K562 (cell line): ENCODE measurements around the gene CEP295NL. TPM values are rescaled to one million over a fixed set of nuclear protein-coding genes. Genes with fewer than 3 reads are reported as not detected.

ENCODE experiments used
- ATAC-seq: fragments of 200-7000 bp; cut with Tn5 transposase; 3 replicates; pipeline ENCODE4 v1.9.1; 2020; ENCODE audit warnings: moderate library complexity
- BruUV-seq: library from RNA; stranded (reverse); fragments of 400-500 nt; replicated peaks from 2 replicates; lab custom pipeline; 2021; lab: Mats Ljungman, UMichigan
- CTCF ChIA-PET: fragments of 300-600 bp; formaldehyde crosslinking; extraction: SDS; loops from one replicate; lab custom pipeline; 2021; ENCODE audit warnings: low intra/inter-chr PET ratio; lab: Yijun Ruan, JAX
- POLR2A ChIA-PET: fragments of 300-600, 350-650 bp; sonication (Branson Sonifier 250); formaldehyde crosslinking; extraction: SDS; loops from one replicate; lab custom pipeline; 2021; ENCODE audit warnings: antibody characterized with exemption, inconsistent platforms; lab: Yijun Ruan, JAX
- DNase-seq, 4 experiments: peaks; one replicate each; pipeline versions ENCODE4 v3.0.0 to v3.0.0-alpha.2; 2011 to 2018; ENCODE audit warnings: low spot score in 3 of 4, mixed read lengths in 3 of 4; ENCODE audit errors: extremely low read depth in 1 of 4
- FAIRE-seq: peaks from 2 replicates; lab custom pipeline; 2011; peaks lifted over from hg19 to GRCh38; lab: Jason Lieb, UNC
- H2AFZ ChIP-seq: 2 replicates; pipeline ENCODE4 v1.6.0; 2011; ENCODE audit warnings: low read depth, low read length, control low read depth, inconsistent platforms
- H3K27ac ChIP-seq: fragments of 200-600 bp; 3 replicates; pipeline ENCODE4 v1.8.0; 2011; ENCODE audit warnings: low read depth, mild to moderate bottlenecking, control low read depth, inconsistent platforms, low read length, moderate library complexity, mixed read lengths; ENCODE audit errors: extremely low read depth
- H3K27me3 ChIP-seq, 2 experiments: fragments of 300-600 bp in 1 of 2; 2 replicates in 1 of 2; 3 replicates in 1 of 2; pipeline versions ENCODE4 v1.6.0 to v1.8.0; 2011; ENCODE audit warnings: inconsistent platforms in 2 of 2, low read length in 2 of 2, mild to moderate bottlenecking in 1 of 2, mixed read lengths in 1 of 2, moderate library complexity in 1 of 2; ENCODE audit not compliant: control insufficient read depth in 2 of 2, insufficient read depth in 2 of 2
- H3K36me3 ChIP-seq: fragments of 300-600 bp; 3 replicates; pipeline ENCODE4 v1.8.0; 2011; ENCODE audit warnings: mild to moderate bottlenecking, low read length, inconsistent platforms; ENCODE audit not compliant: control insufficient read depth, insufficient read depth
- H3K4me1 ChIP-seq, 2 experiments: fragments of 200-600 bp in 1 of 2; replicated peaks in 1 of 2; 2 replicates in 1 of 2; 3 replicates in 1 of 2; pipeline versions ENCODE4 v1.5.1 to v1.8.0; 2011; ENCODE audit warnings: inconsistent platforms in 2 of 2, low read length in 2 of 2, mild to moderate bottlenecking in 1 of 2, mixed read lengths in 1 of 2, moderate library complexity in 1 of 2; ENCODE audit not compliant: control insufficient read depth in 2 of 2, insufficient read depth in 2 of 2
- H3K4me2 ChIP-seq: 2 replicates; pipeline ENCODE4 v1.6.1; 2011; ENCODE audit warnings: low read length, control low read depth, inconsistent platforms, mixed read lengths; ENCODE audit not compliant: insufficient read depth
- H3K4me3 ChIP-seq: fragments of 200-600 bp; sonication (generic), shearing (Covaris generic); 2 replicates; pipeline ENCODE4 v1.5.1; 2016; ENCODE audit warnings: control low read depth, inconsistent platforms
- H3K79me2 ChIP-seq: fragments of 200-600 bp; 3 replicates; pipeline ENCODE4 v1.8.0; 2011; ENCODE audit warnings: low read length, inconsistent platforms; ENCODE audit not compliant: control insufficient read depth, insufficient read depth
- H3K9ac ChIP-seq, 2 experiments: 2 replicates each; pipeline versions ENCODE4 v1.6.0 to v1.6.1; 2011; ENCODE audit warnings: low read depth in 2 of 2, low read length in 2 of 2, control low read depth in 1 of 2, inconsistent platforms in 1 of 2, mild to moderate bottlenecking in 1 of 2, mixed read lengths in 1 of 2; ENCODE audit not compliant: insufficient read depth in 1 of 2
- H3K9me1 ChIP-seq: one replicate; pipeline ENCODE4 v1.6.0; 2011; ENCODE audit warnings: inconsistent platforms, mild to moderate bottlenecking, low read length, moderate library complexity; ENCODE audit not compliant: control insufficient read depth, insufficient read depth
- H3K9me3 ChIP-seq: replicated peaks from 2 replicates; pipeline ENCODE4 v1.5.1; 2011; ENCODE audit warnings: low read depth, low read length, inconsistent platforms; ENCODE audit not compliant: control insufficient read depth, insufficient read depth
- H4K20me1 ChIP-seq: replicated peaks from 2 replicates; pipeline ENCODE4 v1.6.1; 2011; ENCODE audit warnings: low read length, inconsistent platforms, mixed read lengths; ENCODE audit not compliant: control insufficient read depth, insufficient read depth
- BHLHE40 ChIP-seq: IDR thresholded peaks from 2 replicates; pipeline ENCODE4 v1.6.1; 2011; ENCODE audit warnings: low read length, improper control_type of control experiment
- CHCHD3 ChIP-seq: fragments of 250-450 bp; sonication (Bioruptor Pico); IDR thresholded peaks from 2 replicates; pipeline ENCODE4 v2.1.2; 2022; ENCODE audit warnings: mild to moderate bottlenecking
- E2F3 ChIP-seq: fragments of 250-450 bp; sonication (Bioruptor Pico); IDR thresholded peaks from 2 replicates; pipeline ENCODE4 v1.4.0; 2020; ENCODE audit warnings: mild to moderate bottlenecking
- ESRRB ChIP-seq: fragments of 250-450 bp; sonication (Bioruptor Pico); IDR thresholded peaks from 2 replicates; pipeline ENCODE4 v1.5.0; 2020; ENCODE audit warnings: mild to moderate bottlenecking, moderate library complexity, borderline replicate concordance
- ETV1 ChIP-seq: fragments of 450-650 bp; conservative IDR thresholded peaks from 2 replicates; pipeline ENCODE4 v1.6.1; 2016; ENCODE audit warnings: missing genetic modification characterization, control low read depth, low read depth, missing compliant biosample characterization
- NRF1 ChIP-seq, 2 experiments: fragments of 450-650 bp; IDR thresholded peaks in 1 of 2; conservative IDR thresholded peaks in 1 of 2; 2 replicates each; pipeline ENCODE4 v1.6.1; 2014; ENCODE audit warnings: mild to moderate bottlenecking in 2 of 2
- POLR2AphosphoS5 ChIP-seq: IDR thresholded peaks from 2 replicates; pipeline ENCODE4 v1.6.1; 2011; ENCODE audit warnings: mild to moderate bottlenecking, low read depth, low read length, moderate library complexity; ENCODE audit not compliant: control insufficient read depth, insufficient read depth
- RBM34 ChIP-seq: fragments of 200-400 bp; formaldehyde crosslinking; IDR thresholded peaks from 2 replicates; pipeline ENCODE4 v1.6.1; 2018; ENCODE audit warnings: low read length, borderline replicate concordance; ENCODE audit not compliant: insufficient read depth
- SIN3A ChIP-seq, 2 experiments: fragments of 150-350 bp in 1 of 2; IDR thresholded peaks; 2 replicates each; pipeline ENCODE4 v1.6.1; 2011 to 2016; ENCODE audit warnings: borderline replicate concordance in 2 of 2, low read depth in 2 of 2, low read length in 2 of 2, mild to moderate bottlenecking in 2 of 2, moderate library complexity in 2 of 2; ENCODE audit not compliant: control insufficient read depth in 1 of 2
- SMARCE1 ChIP-seq: fragments of 450-650 bp; IDR thresholded peaks from 2 replicates; pipeline ENCODE4 v1.7.1; 2016; ENCODE audit warnings: mild to moderate bottlenecking
- TAF7 ChIP-seq: fragments of 450-650 bp; IDR thresholded peaks from 2 replicates; pipeline ENCODE4 v1.6.1; 2016; ENCODE audit warnings: missing genetic modification characterization, missing compliant biosample characterization
- TFAP4 ChIP-seq: sonication (generic); formaldehyde crosslinking; IDR thresholded peaks from 2 replicates; pipeline ENCODE4 v1.8.0; 2022; ENCODE audit warnings: missing genetic modification reagents, mild to moderate bottlenecking, moderate library complexity, borderline replicate concordance
- ZNF766 ChIP-seq: fragments of 200-800 bp; sonication (Bioruptor generic); conservative IDR thresholded peaks from 2 replicates; pipeline ENCODE4 v1.6.1; 2016; ENCODE audit warnings: missing genetic modification characterization, missing compliant biosample characterization
- WGBS: fragments of 100-300 bp; shearing (Covaris generic); methylation state at CpG from one replicate; pipeline ENCODE4 v1.1.6; 2016; ENCODE audit warnings: low coverage, mixed read lengths; ENCODE audit not compliant: insufficient coverage; ENCODE audit errors: missing lambda C conversion rate; 5-methylcytosine and 5-hydroxymethylcytosine counted together
- in situ Hi-C: fragments of 300-500 bp; cut with MboI; formaldehyde crosslinking; loops from 4 replicates; pipeline ENCODE4 v1.15.0; 2018; ENCODE audit warnings: inconsistent platforms, mixed read lengths
- intact Hi-C: fragments of 100-400 bp; cut with micrococcal nuclease; formaldehyde crosslinking; loops from 2 replicates; pipeline ENCODE4 v1.14.2; 2022
- polyA plus RNA-seq, 8 experiments: library from polyadenylated mRNA; depleted of rRNA in 4 of 8; stranded (reverse) in 5 of 8; unstranded in 3 of 8; fragments of >200 nt; fragmentation: Nextera tagmentation in 2 of 8; fragmentation: Illumina TruSeq in 1 of 8; extraction: Ambion mirVana in 2 of 8; extraction: Trizol in 1 of 8; gene quantifications; 2 replicates each; pipeline versions ENCODE4 v1.2.1 to v1.2.3, GENCODE V29; 2011 to 2014; ENCODE audit warnings: inconsistent platforms in 1 of 8, missing spikeins in 1 of 8
- total RNA-seq, 7 experiments: library from RNA; depleted of rRNA in 6 of 7; stranded (reverse); fragments of >200 nt in 6 of 7; fragmentation: Illumina TruSeq in 2 of 7; extraction: Trizol in 2 of 7; gene quantifications; 2 replicates each; pipeline versions ENCODE4 v1.2.1 to v1.2.3, GENCODE V29; 2011 to 2021; ENCODE audit warnings: low replicate concordance in 1 of 7
- TF ChIP-seq, protein P1 (sequence below): sonication (generic); formaldehyde crosslinking; IDR thresholded peaks from 2 replicates; pipeline ENCODE4 v1.9.0; 2022; ENCODE audit warnings: mild to moderate bottlenecking, missing genetic modification reagents

CEP295NL gene
- total and polyA plus RNA-seq, 9 of the 15 experiments (the other 6 are each of a cell fraction or from before 2014, with no cell fraction given) = not detected

DNA sequence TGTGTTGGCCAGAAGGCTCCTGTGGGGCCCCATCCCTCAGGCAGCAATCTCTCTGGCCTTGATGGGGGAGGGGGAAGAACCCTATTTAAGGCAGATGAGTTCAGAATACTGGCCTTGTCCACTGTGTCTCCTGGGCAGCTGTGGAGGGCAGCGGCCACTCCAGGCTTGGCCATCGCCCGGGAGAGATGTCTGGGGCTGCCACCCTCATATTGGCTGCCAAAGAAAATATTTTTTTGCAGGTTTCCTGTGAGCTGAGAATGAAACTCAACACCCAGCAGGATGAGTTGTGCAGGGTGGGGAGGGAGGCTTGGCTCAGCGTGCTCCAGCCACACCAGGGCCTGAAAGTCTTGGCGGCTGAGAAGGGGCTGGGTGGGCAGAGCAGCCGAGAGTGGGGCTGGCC lies 36.6 kb upstream of the CEP295NL start (continued):
- no peak for TF ChIP-seq POLR2AphosphoS5
- TF ChIP-seq BHLHE40 = no peak
- TF ChIP-seq SIN3A (IDR thresholded peaks at IDR 0.05; ENCODE audit: borderline replicate concordance in 2 of 2, control insufficient read depth in 1 of 2, low read depth in 2 of 2, low read length in 2 of 2) = no peak
- TF ChIP-seq CHCHD3 (CRISPR knock-in tag) = no peak

GRCh38 chr17:78937561-78937960 lies 34.6 kb upstream of the CEP295NL start:
- intact Hi-C loops (no loop called here), in situ Hi-C loops (no loop called here)
- Histone ChIP-seq H2AFZ (no peak overlapping the region), H3K4me1 (peaks cover 3 to 16% of the 10 kb centered on the region in 2 experiments; a peak in 3 of 5 replicates), H3K27ac (no peak overlapping the region), H3K36me3 (no peaks in the 10 kb centered on the region), H3K79me2 (no peaks in the 10 kb centered on the region), H3K9me1 (no peaks in the 10 kb centered on the region), H3K27me3 (peaks cover 41 to 70% of the 10 kb centered on the region in 2 experiments; a peak in 4 of 5 replicates), H3K4me3 (no peak overlapping the region), H3K9ac (no peak overlapping the region), H4K20me1 (0 out of 2 replicates have a peak, but pooled peaks cover 12% of the 10 kb centered on the region), H3K4me2 (peak overlapping the region; percentile 24; the same call in 1 of the 2 replicates), H3K9me3 (no peaks in the 10 kb centered on the region)
- DNase-seq (peak; percentile 41 to 50 (median 47)), ATAC-seq (peak; percentile 73), FAIRE-seq (no peak)
- 2% methylated on average over 11 of the region's 11 CpGs for WGBS
- ChIA-PET CTCF (no interaction called here), POLR2A (interaction anchor here (0.6 to 1.0 kb wide), 2 partner anchors 22 to 835 kb away, joined by 3 to 4 read pairs; no protein-coding TSS in a partner anchor)
- TF ChIP-seq, protein P1, sequence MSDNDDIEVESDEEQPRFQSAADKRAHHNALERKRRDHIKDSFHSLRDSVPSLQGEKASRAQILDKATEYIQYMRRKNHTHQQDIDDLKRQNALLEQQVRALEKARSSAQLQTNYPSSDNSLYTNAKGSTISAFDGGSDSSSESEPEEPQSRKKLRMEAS (CRISPR knock-in tag) = peak; percentile 23; the same call in 1 of the 2 replicates
- no peak for TF ChIP-seq TAF7
- TF ChIP-seq TFAP4 (CRISPR knock-in tag) = peak; percentile 89
- no peak for TF ChIP-seq SMARCE1
- no peak for TF ChIP-seq ESRRB (CRISPR knock-in tag)
- 0 out of 2 replicates have a peak, but pooled peaks have one; percentile 19 for TF ChIP-seq ETV1 (tag)
- no peak for TF ChIP-seq RBM34
- TF ChIP-seq E2F3 (CRISPR knock-in tag) = no peak
- peak; percentile 95 for TF ChIP-seq ZNF766 (CRISPR knock-in tag)
- peak; percentile 90 to 92 for TF ChIP-seq NRF1 (conservative IDR thresholded peaks at IDR 0.05 in 1 of 2, IDR thresholded peaks at IDR 0.05 in 1 of 2)
- BruUV-seq = no TSS peak
